ENCODE measurements around the gene C3orf80.

- TF ChIP-seq CTCF (conservative IDR thresholded peaks at IDR 0.05) (no peak), ZFX (IDR thresholded peaks at IDR 0.05) (no peak)
Observed at GRCh38 chr3:160260587-160261270, 35.5 kb downstream of the C3orf80 start.

Data from C4-2B (cell line).